Colon (tissue), 2 donors: ENCODE measurements around the gene TMEM89.

Experiments used
- FAIRE-seq: peaks from 2 replicates; lab custom pipeline; 2012; peaks lifted over from hg19 to GRCh38; lab: Jason Lieb, UNC
- donor health status: control.
- donor health status: control.

The TMEM89 gene

GRCh38 chr3:48641396-48641795, 19.8 kb upstream of the TMEM89 start:
- FAIRE-seq, result no peak

- no peak for FAIRE-seq
These were observed 18.5 kb upstream of the TMEM89 start for GRCh38 chr3:48639944-48640606.

GRCh38 chr3:48637305-48637704, 15.7 kb upstream of the TMEM89 start:
- FAIRE-seq, result no peak

- no peak for FAIRE-seq
These were observed 14.6 kb upstream of the TMEM89 start for GRCh38 chr3:48636149-48636655.

GRCh38 chr3:48635222-48636021, 13.9 kb upstream of the TMEM89 start, which contains the start of gene SLC26A6:
SLC26A6 (minus strand) TSS chr3:48635461; CDS start chr3:48635393, 68 bp downstream.
- FAIRE-seq, result peak; percentile 86

GRCh38 chr3:48634661-48635221, 13.2 kb upstream of the TMEM89 start:
- FAIRE-seq, result no peak

- FAIRE-seq, result no peak
These were observed 12.2 kb upstream of the TMEM89 start for GRCh38 chr3:48633743-48634142.

GRCh38 chr3:48633256-48633655, 11.7 kb upstream of the TMEM89 start:
- FAIRE-seq, result no peak

GRCh38 chr3:48631516-48632448, 10.2 kb upstream of the TMEM89 start:
- FAIRE-seq, result no peak

- no peak for FAIRE-seq
These were observed 9.3 kb upstream of the TMEM89 start for GRCh38 chr3:48630833-48631232.

GRCh38 chr3:48630407-48630806, 8.8 kb upstream of the TMEM89 start:
- no peak for FAIRE-seq

GRCh38 chr3:48629894-48630293, 8.3 kb upstream of the TMEM89 start:
- no peak for FAIRE-seq

- FAIRE-seq, result no peak
These were observed 6.9 kb upstream of the TMEM89 start for GRCh38 chr3:48628277-48629017.

GRCh38 chr3:48625600-48625999, 4.0 kb upstream of the TMEM89 start:
- no peak for FAIRE-seq

- no peak for FAIRE-seq
These were observed 3.2 kb upstream of the TMEM89 start for GRCh38 chr3:48624767-48625166.

GRCh38 chr3:48623851-48624547, 2.4 kb upstream of the TMEM89 start:
- FAIRE-seq, result no peak

GRCh38 chr3:48619541-48620524, 1.7 kb downstream of the TMEM89 start:
- FAIRE-seq, result no peak

- no peak for FAIRE-seq
These were observed 4.0 kb downstream of the TMEM89 start for GRCh38 chr3:48617559-48617958.

GRCh38 chr3:48614044-48614443, 7.5 kb downstream of the TMEM89 start:
- no peak for FAIRE-seq
